Astrocyte of the cerebellum (primary cell): Measurements from ENCODE around the gene RHOXF1.
A peak's percentile ranks its signal among the peaks of the same experiment; 100 is the strongest.
"Not testable (repeated sequence)": the region's sequence is repeated elsewhere in the genome, so short reads cannot be mapped to it uniquely, and the experiment has no call there.

ENCODE experiments used
- DNase-seq: peaks from one replicate; pipeline ENCODE4 v3.0.0-alpha.2; 2011; ENCODE audit warnings: low read depth
- H3K4me3 ChIP-seq: 2 replicates; pipeline ENCODE4 v1.5.1; 2011; ENCODE audit warnings: mild to moderate bottlenecking, low read depth, low read length, moderate library complexity
- in situ Hi-C: cut with HindIII; loops from 2 replicates; pipeline ENCODE4 v1.10.0; 2017; ENCODE audit warnings: low sequenced_read_pairs
- TF ChIP-seq, protein P1 (sequence below): IDR thresholded peaks from 2 replicates; pipeline ENCODE4 v1.5.1; 2012; ENCODE audit warnings: low read length, low read depth, moderate library complexity, mild to moderate bottlenecking; ENCODE audit errors: missing control alignments

Gene RHOXF1

DNA sequence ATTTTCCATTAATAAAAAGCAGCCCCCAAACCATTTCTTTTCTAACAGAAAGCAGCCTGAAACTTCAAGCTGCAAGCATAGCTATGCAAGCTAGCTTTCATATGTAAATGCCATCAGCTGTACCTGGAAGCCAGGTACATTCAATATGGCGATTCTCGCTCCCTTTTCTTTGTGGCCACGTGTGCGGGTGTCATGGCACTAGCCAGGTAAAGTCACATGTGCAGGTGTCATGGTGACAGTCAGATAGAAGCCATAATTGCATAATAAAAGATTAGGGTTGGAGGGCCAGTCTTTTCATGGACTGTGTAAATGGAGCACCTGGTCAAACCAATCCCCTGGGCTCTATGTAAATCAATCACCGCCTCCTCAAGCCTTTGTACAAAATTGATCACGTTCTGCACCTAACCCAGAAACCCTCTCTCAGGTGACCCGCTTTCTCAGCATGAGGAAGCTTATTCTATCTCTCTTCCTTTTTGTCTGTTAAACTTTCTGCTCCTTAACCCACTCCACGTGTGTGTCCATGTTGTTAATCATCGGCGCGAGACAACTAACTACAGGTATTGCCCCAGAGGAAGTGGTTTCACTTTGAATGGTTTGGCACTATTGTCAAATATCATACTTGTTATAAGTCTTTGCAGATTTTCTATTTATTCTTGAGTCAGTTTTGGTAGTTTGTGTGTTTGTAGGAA, 24.7 kb upstream of the RHOXF1 start:
- no peak overlapping the region for H3K4me3 ChIP-seq
- no peak for DNase-seq
- TF ChIP-seq, protein P1, sequence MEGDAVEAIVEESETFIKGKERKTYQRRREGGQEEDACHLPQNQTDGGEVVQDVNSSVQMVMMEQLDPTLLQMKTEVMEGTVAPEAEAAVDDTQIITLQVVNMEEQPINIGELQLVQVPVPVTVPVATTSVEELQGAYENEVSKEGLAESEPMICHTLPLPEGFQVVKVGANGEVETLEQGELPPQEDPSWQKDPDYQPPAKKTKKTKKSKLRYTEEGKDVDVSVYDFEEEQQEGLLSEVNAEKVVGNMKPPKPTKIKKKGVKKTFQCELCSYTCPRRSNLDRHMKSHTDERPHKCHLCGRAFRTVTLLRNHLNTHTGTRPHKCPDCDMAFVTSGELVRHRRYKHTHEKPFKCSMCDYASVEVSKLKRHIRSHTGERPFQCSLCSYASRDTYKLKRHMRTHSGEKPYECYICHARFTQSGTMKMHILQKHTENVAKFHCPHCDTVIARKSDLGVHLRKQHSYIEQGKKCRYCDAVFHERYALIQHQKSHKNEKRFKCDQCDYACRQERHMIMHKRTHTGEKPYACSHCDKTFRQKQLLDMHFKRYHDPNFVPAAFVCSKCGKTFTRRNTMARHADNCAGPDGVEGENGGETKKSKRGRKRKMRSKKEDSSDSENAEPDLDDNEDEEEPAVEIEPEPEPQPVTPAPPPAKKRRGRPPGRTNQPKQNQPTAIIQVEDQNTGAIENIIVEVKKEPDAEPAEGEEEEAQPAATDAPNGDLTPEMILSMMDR, result no peak
- in situ Hi-C loops, result no loop called here

DNA sequence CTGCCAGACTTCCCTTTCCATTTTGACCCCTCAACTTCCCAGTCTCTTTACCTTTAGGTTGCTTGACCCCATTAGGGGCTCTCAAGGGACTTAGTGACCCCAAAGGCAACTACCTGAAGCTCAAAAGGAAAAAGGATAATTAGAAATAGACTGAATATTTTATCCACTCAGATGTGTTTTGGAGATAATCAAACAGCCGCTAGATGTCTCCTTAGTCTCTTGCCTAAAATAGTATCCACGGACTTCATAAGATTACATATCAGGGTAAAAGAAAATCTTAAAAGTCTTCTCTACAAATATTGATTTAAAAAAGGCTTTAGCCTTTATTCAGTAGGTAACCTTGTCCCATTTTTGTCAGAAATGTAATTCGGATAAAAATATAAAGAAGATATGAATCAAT, 21.7 kb upstream of the RHOXF1 start:
- in situ Hi-C loops, result no loop called here
- no peak overlapping the region for H3K4me3 ChIP-seq
- no peak for DNase-seq
- TF ChIP-seq, protein P1, result no peak

DNA sequence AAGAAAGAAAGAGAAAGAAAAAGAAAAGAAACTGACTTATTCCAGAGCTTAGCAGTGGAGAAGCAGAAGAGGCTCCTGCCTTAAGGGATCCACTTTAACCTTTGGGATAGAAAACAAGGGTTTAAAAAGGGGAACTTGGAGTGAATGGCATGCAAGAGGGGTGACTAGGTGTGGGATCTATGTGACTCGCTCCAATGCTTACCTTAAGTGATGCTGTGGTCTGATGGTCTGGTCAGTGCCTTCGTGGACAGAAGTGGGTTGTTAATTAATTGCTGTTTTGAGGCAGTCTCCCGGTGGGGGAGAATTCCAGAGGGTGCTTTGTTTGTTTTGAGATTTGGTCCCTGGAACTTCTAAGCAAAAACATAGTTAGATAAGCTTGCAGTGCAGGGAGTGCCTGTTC, 21.1 kb upstream of the RHOXF1 start:
- TF ChIP-seq, protein P1, result no peak

DNA sequence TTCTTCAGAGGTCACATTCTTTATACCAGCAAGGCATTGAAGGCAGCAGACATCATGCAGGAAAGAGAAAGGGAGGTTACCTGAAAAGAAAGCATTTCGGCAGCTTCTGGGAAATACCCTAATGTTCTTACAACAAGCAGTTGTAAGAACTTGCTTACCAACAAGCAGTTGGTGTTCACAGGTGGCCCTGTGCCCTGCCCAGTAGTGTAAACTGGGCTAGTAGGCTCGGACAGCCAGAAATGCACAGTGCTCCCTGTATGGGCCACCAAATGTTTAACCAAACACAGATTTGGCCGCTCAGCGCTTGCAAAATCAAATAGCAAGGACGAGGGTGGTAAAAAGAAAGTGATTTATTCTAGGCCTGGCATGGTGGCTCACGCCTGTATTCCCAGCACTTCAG, 20.4 kb upstream of the RHOXF1 start:
- TF ChIP-seq, protein P1, result no peak
- no peak overlapping the region for H3K4me3 ChIP-seq
- DNase-seq, result no peak
- in situ Hi-C loops, result no loop called here

More for the DNA sequence above, 21.1 kb upstream of the RHOXF1 start:
- no peak for DNase-seq
- in situ Hi-C loops, result no loop called here
- no peak overlapping the region for H3K4me3 ChIP-seq

DNA sequence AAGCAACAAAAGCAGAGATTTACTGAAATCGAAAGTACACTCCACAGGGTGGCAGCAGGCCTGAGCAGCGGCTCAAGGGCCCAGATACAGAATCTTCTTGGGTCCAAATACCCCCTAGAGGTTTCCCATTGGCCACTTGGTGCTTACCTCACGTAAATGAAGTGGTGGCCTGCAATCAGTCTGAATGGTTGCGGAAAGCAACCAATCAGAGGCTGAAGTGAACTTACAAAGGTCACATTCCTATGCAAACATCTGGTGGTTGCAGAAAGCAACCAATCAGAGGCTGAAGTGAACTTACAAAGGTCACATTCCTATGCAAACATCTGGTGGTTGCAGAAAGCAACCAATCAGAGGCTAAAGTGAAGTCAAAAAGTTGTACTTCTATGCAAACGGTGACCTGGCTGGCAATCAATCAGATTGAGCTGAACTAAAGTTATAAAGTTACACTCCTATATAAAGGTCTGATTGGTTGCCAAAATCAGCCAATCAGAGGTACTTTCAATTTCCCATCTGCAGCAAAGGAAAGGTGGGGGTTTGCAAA, 12.7 kb upstream of the RHOXF1 start:
- in situ Hi-C loops, DNase-seq, H3K4me3 ChIP-seq: not testable (repeated sequence)

DNA sequence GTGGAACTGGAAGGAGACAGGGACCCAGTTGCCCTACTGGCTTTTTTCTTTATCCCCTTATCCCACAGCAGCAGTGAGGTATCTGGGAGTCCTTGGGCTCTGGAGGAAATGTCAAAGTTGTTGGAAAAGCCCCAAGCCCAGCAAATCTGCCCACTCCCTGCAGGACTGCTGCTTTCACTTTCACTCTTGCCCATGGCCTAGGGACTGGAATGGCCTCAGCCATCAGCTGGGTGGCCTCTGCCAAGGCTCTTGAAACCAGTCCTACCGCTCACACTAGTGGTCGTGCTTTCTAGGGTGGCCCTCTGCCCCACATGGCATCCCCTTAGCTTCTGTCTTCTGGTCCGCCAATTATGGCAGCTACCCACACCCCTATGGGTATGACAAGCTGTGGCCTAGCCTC, 9.7 kb upstream of the RHOXF1 start:
- no peak for DNase-seq
- H3K4me3 ChIP-seq, result no peak overlapping the region
- in situ Hi-C loops, result no loop called here
- TF ChIP-seq, protein P1, result no peak

DNA sequence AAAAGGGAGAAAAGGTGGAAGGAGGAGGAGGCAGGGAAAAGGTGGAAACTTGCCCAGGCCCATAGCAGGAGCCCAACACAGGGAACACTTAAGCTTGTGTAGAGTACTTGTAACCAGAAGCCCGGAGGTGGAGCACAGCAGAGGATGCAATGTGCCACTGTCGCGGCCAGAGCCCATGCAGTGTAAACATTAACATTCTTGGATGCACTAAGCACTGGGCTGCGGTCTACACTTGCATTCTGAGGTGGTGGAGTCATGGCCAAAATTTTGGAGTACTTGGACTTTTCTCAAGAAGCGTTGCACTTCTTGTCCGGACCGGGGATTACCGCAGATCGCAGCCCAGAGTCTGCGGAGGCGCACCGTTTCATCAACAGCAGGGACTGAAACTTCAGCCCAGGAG, 4.5 kb upstream of the RHOXF1 start:
- H3K4me3 ChIP-seq, result no peak overlapping the region
- peak; percentile 2 for DNase-seq
- in situ Hi-C loops, result no loop called here
- TF ChIP-seq, protein P1, result no peak
